GM12872 (cell line): ENCODE measurements around the gene DAB1.

Experiments used
- CTCF ChIP-seq: IDR thresholded peaks from 3 replicates; pipeline ENCODE4 v1.5.1; 2011; ENCODE audit warnings: low read depth, mild to moderate bottlenecking, low read length, moderate library complexity; ENCODE audit not compliant: insufficient read depth

Gene DAB1

DNA sequence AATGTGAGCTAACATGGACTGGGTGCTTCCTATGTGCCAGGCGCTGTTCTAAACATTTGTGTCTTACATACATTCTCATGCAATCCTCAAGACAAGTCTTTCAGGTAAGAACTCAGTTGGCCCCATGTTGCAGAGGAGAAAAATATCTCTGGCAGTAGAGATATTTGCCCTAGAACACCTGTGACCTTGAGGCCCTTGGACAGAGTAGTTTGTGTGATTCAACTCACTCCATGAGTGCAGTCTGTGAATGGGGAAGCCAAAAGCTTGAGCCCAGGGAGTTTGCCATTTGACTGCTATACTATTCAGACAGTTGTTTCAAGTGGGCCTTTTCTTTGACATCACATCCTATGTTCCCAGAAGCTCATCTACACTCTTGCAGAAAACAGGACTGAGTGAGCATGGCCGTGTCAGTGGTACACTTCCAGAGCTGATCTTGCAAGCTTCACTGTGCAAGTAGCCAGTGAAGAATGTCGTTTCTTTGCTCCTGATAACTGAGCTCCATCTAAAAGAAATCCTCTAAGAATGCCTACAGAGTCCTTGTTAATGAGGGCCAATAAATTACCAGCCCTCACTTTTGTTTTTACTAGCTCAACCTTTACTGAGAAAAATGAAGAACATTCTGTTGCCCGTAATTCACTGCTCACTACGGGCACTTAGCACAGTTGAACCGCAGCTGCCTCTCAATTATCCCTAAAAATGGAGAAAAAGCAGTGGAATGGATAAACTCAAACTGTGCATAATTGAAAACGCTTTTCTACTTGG, 359.3 kb downstream of the DAB1 start:
- no peak for TF ChIP-seq CTCF

- TF ChIP-seq CTCF, result no peak
These were observed 360.3 kb downstream of the DAB1 start for GRCh38 chr1:57063406-57064125.

GRCh38 chr1:57061369-57061768, 362.5 kb downstream of the DAB1 start:
- TF ChIP-seq CTCF, result no peak

DNA sequence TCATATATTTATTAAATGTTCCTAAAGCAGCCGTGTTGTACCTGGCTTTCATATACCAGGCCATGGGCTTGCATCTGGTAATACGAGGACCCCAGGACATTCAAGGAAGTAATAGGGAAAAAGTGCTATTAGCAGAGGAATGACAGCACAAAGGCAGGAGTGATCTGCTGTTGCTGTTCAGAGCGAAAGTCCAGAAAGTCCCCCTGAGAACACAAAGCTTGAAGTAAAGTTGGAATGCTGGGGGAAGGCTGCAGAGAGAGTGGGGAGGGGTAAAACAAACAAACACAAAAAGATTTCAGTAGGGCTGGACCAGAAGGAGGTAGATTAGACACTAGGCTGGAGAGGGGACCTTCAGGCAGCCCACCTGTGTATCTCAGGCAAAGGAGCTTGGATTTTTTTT, 363.4 kb downstream of the DAB1 start:
- no peak for TF ChIP-seq CTCF

GRCh38 chr1:57058652-57059501, 365.0 kb downstream of the DAB1 start:
- TF ChIP-seq CTCF, result no peak

GRCh38 chr1:57048856-57049255, 375.0 kb downstream of the DAB1 start:
- no peak for TF ChIP-seq CTCF

- no peak for TF ChIP-seq CTCF
These were observed 377.4 kb downstream of the DAB1 start for GRCh38 chr1:57046462-57046861.
